MCF 10A (cell line): ENCODE measurements around the gene NMUR1. TPM values are rescaled to one million over a fixed set of nuclear protein-coding genes. Genes with fewer than 3 reads are reported as not detected.

ENCODE experiments used
- BruUV-seq: library from RNA; stranded (reverse); fragments of 400-500 nt; replicated peaks from 2 replicates; lab custom pipeline; 2021; lab: Mats Ljungman, UMichigan
- CTCF ChIA-PET: fragments of 300-600 bp; sonication (Branson Sonifier 250); formaldehyde crosslinking; extraction: SDS; loops from one replicate; lab custom pipeline; 2021; ENCODE audit warnings: antibody characterized with exemption, inconsistent platforms; lab: Yijun Ruan, JAX
- POLR2A ChIA-PET: fragments of 300-600, 350-650 bp; sonication (Branson Sonifier 250); formaldehyde crosslinking; extraction: SDS; loops from one replicate; lab custom pipeline; 2020; ENCODE audit warnings: antibody characterized with exemption, inconsistent platforms; lab: Yijun Ruan, JAX
- DNase-seq: peaks from one replicate; pipeline ENCODE4 v3.0.0-alpha.2; 2018; ENCODE audit not compliant: unreplicated experiment
- H3K27ac Mint-ChIP-seq: one replicate; pipeline ENCODE4 v1.8.0; 2022; ENCODE audit warnings: mild to moderate bottlenecking, low read depth, mixed read lengths; ENCODE audit not compliant: unreplicated experiment
- H3K27me3 Mint-ChIP-seq: one replicate; pipeline ENCODE4 v1.8.0; 2022; ENCODE audit warnings: mixed read lengths; ENCODE audit not compliant: insufficient read depth, unreplicated experiment
- H3K36me3 Mint-ChIP-seq: one replicate; pipeline ENCODE4 v1.8.0; 2022; ENCODE audit warnings: mild to moderate bottlenecking, moderate library complexity, mixed read lengths; ENCODE audit not compliant: insufficient read depth, unreplicated experiment
- H3K4me1 Mint-ChIP-seq: one replicate; pipeline ENCODE4 v1.8.0; 2022; ENCODE audit warnings: mixed read lengths; ENCODE audit not compliant: insufficient read depth, unreplicated experiment
- H3K4me3 Mint-ChIP-seq: one replicate; pipeline ENCODE4 v1.8.0; 2022; ENCODE audit warnings: mild to moderate bottlenecking, moderate library complexity, mixed read lengths; ENCODE audit not compliant: unreplicated experiment
- H3K9me3 Mint-ChIP-seq: one replicate; pipeline ENCODE4 v1.8.0; 2022; ENCODE audit warnings: mixed read lengths; ENCODE audit not compliant: unreplicated experiment
- intact Hi-C: fragments of 100-400 bp; cut with micrococcal nuclease; formaldehyde crosslinking; loops from 2 replicates; pipeline ENCODE4 v1.14.1; 2022
- total RNA-seq: library from RNA; stranded (reverse); gene quantifications from 2 replicates; pipeline ENCODE4 v1.2.3, GENCODE V29; 2022
- TF ChIP-seq, protein P1 (sequence below): fragments of 200-600 bp; IDR thresholded peaks from one replicate; pipeline ENCODE4 v1.8.0; 2022; ENCODE audit warnings: antibody characterized with exemption, mild to moderate bottlenecking; ENCODE audit not compliant: unreplicated experiment

Gene NMUR1
- total RNA-seq, 1 experiment from 2014 or later: not detected

DNA sequence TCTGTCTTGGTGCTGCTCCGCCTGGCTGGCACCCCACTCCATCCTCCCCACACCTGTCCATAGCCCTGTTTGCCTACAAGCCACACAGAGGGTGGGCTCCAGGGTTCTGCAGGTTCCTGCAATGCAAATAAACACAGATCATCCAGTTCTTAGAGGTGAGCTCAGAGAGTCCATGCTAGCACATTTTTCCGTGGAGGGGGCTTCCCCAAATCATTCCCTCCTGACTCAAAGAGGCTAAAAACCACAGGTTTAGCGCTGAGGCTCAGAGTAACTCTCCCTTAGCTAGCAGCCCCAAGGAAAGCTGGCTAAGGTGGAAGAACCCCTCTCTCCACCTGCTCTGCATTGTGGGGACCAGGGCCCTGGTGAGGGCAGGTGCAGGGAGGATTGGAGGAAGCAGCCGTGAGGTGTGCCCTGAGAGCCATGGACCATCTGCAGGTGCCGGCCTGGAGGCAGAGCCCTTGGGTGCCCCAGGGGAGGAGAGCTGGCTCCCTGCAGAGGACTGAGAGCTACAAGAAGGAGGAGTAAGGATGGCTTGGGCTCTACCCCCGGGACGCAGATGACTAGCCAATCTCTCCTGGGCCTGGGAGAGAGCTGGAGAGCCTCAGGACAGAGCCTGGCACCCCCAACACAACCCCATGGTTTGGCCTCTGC, 38.7 kb upstream of the NMUR1 start:
- TF ChIP-seq, protein P1, sequence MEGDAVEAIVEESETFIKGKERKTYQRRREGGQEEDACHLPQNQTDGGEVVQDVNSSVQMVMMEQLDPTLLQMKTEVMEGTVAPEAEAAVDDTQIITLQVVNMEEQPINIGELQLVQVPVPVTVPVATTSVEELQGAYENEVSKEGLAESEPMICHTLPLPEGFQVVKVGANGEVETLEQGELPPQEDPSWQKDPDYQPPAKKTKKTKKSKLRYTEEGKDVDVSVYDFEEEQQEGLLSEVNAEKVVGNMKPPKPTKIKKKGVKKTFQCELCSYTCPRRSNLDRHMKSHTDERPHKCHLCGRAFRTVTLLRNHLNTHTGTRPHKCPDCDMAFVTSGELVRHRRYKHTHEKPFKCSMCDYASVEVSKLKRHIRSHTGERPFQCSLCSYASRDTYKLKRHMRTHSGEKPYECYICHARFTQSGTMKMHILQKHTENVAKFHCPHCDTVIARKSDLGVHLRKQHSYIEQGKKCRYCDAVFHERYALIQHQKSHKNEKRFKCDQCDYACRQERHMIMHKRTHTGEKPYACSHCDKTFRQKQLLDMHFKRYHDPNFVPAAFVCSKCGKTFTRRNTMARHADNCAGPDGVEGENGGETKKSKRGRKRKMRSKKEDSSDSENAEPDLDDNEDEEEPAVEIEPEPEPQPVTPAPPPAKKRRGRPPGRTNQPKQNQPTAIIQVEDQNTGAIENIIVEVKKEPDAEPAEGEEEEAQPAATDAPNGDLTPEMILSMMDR: no peak
- H3K27ac Mint-ChIP-seq: no peak overlapping the region
- H3K36me3 Mint-ChIP-seq: no peaks in the 10 kb centered on the region
- no peaks in the 10 kb centered on the region for H3K4me1 Mint-ChIP-seq
- H3K27me3 Mint-ChIP-seq: no peaks in the 10 kb centered on the region
- intact Hi-C loops: no loop called here
- ChIA-PET CTCF (interaction anchor here (0.7 to 1.5 kb wide), 3 partner anchors 32 to 106 kb away, joined by 3 read pairs; no protein-coding TSS in a partner anchor), POLR2A (no interaction called here)
- no peak for DNase-seq
- no peak overlapping the region for H3K4me3 Mint-ChIP-seq
- H3K9me3 Mint-ChIP-seq: peaks cover 7% of the 10 kb centered on the region
- no TSS peak for BruUV-seq

- Mint-ChIP-seq H3K27me3 (no peaks in the 10 kb centered on the region), H3K36me3 (no peaks in the 10 kb centered on the region), H3K27ac (no peak overlapping the region), H3K4me3 (no peak overlapping the region), H3K4me1 (no peaks in the 10 kb centered on the region), H3K9me3 (peaks cover 7% of the 10 kb centered on the region)
- no peak for DNase-seq
- TF ChIP-seq, protein P1: no peak
- ChIA-PET POLR2A (no interaction called here), CTCF (interaction anchor here (1.4 kb wide), 1 partner anchor 33 kb away, joined by 4 read pairs; no protein-coding TSS in a partner anchor)
- intact Hi-C loops: no loop called here
- BruUV-seq: no TSS peak
Measured at GRCh38 chr2:231568098-231568784, 38.0 kb upstream of the NMUR1 start.

- intact Hi-C loops: no loop called here
- POLR2A ChIA-PET: no interaction called here
- no peak for DNase-seq
- H3K4me1 Mint-ChIP-seq: no peaks in the 10 kb centered on the region
- BruUV-seq: no TSS peak
- H3K27ac Mint-ChIP-seq: no peak overlapping the region
- peaks cover 7% of the 10 kb centered on the region for H3K9me3 Mint-ChIP-seq
- H3K27me3 Mint-ChIP-seq: no peaks in the 10 kb centered on the region
- TF ChIP-seq, protein P1: no peak
- no peak overlapping the region for H3K4me3 Mint-ChIP-seq
- no peaks in the 10 kb centered on the region for H3K36me3 Mint-ChIP-seq
- CTCF ChIA-PET: interaction anchor here (1.4 kb wide), 1 partner anchor 34 kb away, joined by 4 read pairs; no protein-coding TSS in a partner anchor
Measured at GRCh38 chr2:231567159-231567558, 36.9 kb upstream of the NMUR1 start.

DNA sequence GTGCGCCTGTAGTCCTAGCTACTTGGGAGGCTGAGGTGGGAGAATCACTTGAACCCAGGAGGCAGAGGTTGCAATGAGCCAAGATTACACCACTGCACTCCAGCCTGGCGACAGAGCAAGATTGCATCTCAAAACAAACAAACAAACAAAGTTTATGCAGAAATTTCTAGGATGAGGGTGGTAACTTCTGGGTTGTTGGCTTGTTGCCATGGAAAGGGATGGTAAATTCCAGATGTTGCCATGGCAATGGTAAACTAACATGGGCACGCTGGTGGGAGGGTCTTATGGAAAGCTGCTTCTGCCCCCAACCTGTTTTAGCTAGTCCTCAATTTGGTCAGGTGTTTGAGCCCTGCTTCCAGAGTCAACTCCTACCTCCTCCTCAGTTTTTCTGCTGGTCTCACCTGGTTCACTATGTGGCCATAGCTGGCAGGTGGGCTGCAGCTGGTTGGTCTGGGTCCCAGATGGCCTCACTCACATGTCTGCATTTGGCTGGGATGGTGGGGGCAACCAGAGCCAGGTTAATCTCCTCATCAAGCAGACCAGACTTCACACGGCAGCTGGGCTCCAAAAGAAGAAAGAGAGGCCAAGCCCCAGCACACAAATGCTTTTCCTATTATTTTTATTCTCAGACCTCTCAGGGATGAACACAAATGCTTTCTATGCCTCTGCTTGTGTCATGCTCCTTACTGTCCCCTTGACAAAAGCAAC, 35.8 kb upstream of the NMUR1 start:
- BruUV-seq: no TSS peak
- intact Hi-C loops: no loop called here
- no peak overlapping the region for H3K4me3 Mint-ChIP-seq
- no peaks in the 10 kb centered on the region for H3K36me3 Mint-ChIP-seq
- no peak for DNase-seq
- ChIA-PET CTCF (interaction anchor here (0.8 to 6.1 kb wide), 2 partner anchors 34 to 46 kb away, joined by 7 to 74 read pairs; no protein-coding TSS in a partner anchor), POLR2A (interaction anchor here (0.6 to 1.2 kb wide), 2 partner anchors 46 to 286 kb away, joined by 3 to 4 read pairs; no protein-coding TSS in a partner anchor)
- H3K27me3 Mint-ChIP-seq: no peaks in the 10 kb centered on the region
- H3K27ac Mint-ChIP-seq: no peak overlapping the region
- H3K9me3 Mint-ChIP-seq: peaks cover 7% of the 10 kb centered on the region
- TF ChIP-seq, protein P1: no peak
- no peaks in the 10 kb centered on the region for H3K4me1 Mint-ChIP-seq
